ENCODE data around the gene AGXT. TPM values are rescaled to one million over a fixed set of nuclear protein-coding genes. Genes with fewer than 3 reads are reported as not detected.

Gene AGXT
- total RNA-seq, 1 donor from 2014 or later: not detected

- DNase-seq (ENCODE audit: low read depth): no peak
Observed at GRCh38 chr2:240885566-240885965, 16.9 kb downstream of the AGXT start.

GRCh38 chr2:240886023-240886565 is 17.5 kb downstream of the AGXT start:
- no peak for DNase-seq (ENCODE audit: low read depth)

- no peak for DNase-seq (ENCODE audit: low read depth)
Observed at GRCh38 chr2:240886678-240887609, 18.3 kb downstream of the AGXT start.

GRCh38 chr2:240887631-240888030 is 19.0 kb downstream of the AGXT start:
- DNase-seq (ENCODE audit: low read depth): no peak

- no peak for DNase-seq (ENCODE audit: low read depth)
Observed at GRCh38 chr2:240888130-240888889, 19.7 kb downstream of the AGXT start.

GRCh38 chr2:240888890-240889573 is 20.4 kb downstream of the AGXT start:
- DNase-seq (ENCODE audit: low read depth): no peak

GRCh38 chr2:240889601-240890560 is 21.3 kb downstream of the AGXT start:
- DNase-seq (ENCODE audit: low read depth): no peak

- DNase-seq (ENCODE audit: low read depth): no peak
Observed at GRCh38 chr2:240890691-240891090, 22.1 kb downstream of the AGXT start.

- DNase-seq (ENCODE audit: low read depth): no peak
Observed at GRCh38 chr2:240891492-240892340, 23.1 kb downstream of the AGXT start.

GRCh38 chr2:240892356-240892755 is 23.7 kb downstream of the AGXT start:
- DNase-seq (ENCODE audit: low read depth): no peak

GRCh38 chr2:240892925-240893324 is 24.3 kb downstream of the AGXT start:
- no peak for DNase-seq (ENCODE audit: low read depth)

GRCh38 chr2:240893363-240893844 is 24.8 kb downstream of the AGXT start:
- peak; percentile 75 for DNase-seq (ENCODE audit: low read depth)

GRCh38 chr2:240894006-240894405 is 25.4 kb downstream of the AGXT start:
- no peak for DNase-seq (ENCODE audit: low read depth)

GRCh38 chr2:240894836-240895558 is 26.4 kb downstream of the AGXT start:
- no peak for DNase-seq (ENCODE audit: low read depth)

GRCh38 chr2:240895656-240896388 is 27.2 kb downstream of the AGXT start, which contains the start of gene MAB21L4:
MAB21L4 (minus strand) TSS chr2:240896156; CDS start chr2:240895997, 159 bp downstream.
- peak; percentile 24 for DNase-seq (ENCODE audit: low read depth)

GRCh38 chr2:240896394-240896793 is 27.8 kb downstream of the AGXT start:
- DNase-seq (ENCODE audit: low read depth): no peak

GRCh38 chr2:240896871-240897692 is 28.5 kb downstream of the AGXT start:
- no peak for DNase-seq (ENCODE audit: low read depth)
